Stimulated activated CD4-positive, alpha-beta T cell treated with anti-CD3 and anti-CD28 coated beads, TNF-alpha, amount 100 ng/mL, for 4 hours (primary cell): ENCODE data around the gene KCND2.

Source experiments
- DNase-seq, 3 experiments: peaks; one replicate each; pipeline ENCODE4 v3.0.0-alpha.2; 2020; ENCODE audit warnings: low read depth in 3 of 3

Gene KCND2

GRCh38 chr7:120703585-120704240 is 430.7 kb downstream of the KCND2 start:
- no peak for DNase-seq

DNA sequence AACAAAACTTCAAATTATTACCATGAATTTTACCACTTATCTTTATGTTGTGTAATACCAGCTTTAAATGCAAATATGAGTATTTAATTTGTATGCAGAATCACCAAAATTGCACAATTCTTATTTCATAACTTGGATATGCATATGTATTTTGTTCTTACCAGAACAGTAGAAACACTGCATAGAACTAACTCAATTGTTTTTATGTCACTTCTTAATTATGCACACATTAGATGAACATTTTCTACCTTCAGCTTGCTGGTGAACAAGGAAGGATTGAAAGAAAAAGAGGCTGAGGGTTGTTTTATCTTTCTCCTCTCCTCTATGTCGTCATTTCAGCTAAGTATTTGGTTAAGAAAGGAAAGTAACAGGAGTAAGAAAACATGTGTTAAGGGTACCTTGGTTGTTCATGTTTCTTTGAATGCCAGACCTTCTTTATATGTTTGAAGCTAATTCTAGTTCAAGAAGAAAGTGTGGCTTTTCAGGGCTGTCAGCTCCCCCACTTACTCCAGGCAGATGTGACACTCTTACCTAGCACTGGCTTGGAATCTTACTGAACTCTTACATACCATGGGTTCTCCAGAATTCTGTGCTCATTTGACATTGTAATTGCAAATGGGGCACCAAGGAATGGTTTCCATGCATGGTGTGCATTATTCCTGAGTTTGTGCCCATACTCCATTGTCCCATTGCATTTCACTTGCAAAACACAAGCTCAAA is 436.4 kb downstream of the KCND2 start:
- DNase-seq, result no peak

GRCh38 chr7:120709972-120710320 is 437.0 kb downstream of the KCND2 start:
- no peak for DNase-seq

DNA sequence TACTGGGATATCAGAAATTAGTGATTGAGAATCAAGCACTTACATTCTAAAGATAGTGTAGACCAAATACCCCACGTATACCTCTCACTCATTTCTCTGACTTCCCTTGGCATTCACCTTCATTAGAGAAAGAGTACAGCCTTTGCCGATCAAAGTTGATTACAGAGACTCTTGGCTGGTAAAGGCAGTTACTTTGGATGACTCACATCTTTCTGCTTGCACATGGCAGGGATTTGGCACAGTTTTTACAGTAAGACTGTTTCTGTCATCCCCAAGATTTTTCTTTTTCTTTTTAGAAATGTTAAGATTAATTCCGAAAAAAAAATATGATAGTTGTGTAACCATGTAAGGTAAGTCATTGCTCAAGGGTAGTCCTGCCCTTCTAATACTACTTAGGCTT is 442.0 kb downstream of the KCND2 start:
- no peak for DNase-seq

DNA sequence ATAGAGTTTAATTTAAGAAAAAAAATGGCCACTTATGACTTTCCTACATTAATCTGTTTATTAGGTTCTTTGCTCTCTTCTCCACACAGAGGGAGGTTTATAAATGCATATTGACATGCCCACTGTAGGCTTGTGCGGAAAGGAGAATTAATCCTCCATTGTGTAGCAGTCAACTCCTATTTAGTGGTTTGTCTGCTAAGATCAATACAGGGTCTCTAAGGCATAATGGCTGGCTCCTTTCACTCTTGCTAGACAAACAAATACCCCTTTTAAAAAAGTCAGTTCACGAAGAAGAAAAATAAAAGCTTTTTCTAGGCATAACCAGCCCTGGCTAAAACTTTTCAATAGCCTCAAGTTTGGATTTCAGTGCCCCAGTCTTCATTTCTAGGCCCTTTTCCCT is 443.3 kb downstream of the KCND2 start:
- no peak for DNase-seq

- no peak for DNase-seq
Measured at GRCh38 chr7:120717166-120717565, 444.2 kb downstream of the KCND2 start.

DNA sequence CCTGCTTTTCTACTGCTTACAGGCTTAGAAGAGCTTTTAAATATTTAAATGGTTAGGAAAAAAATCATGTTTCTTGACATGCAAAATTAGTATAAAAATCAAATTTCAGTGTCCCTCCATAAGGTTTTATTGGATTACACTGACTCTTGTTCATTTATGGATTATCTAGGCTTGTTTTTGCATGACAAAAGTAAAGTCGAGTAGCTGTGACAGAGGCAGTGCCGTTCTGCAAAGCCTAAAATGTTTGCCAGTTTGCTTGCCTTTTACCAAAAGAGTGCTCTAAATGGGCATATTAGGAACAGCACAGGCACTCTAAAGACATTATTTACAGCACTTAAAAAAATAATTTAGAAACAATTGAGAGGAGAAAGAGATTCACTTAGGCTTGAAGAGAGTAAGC is 445.4 kb downstream of the KCND2 start:
- no peak for DNase-seq

DNA sequence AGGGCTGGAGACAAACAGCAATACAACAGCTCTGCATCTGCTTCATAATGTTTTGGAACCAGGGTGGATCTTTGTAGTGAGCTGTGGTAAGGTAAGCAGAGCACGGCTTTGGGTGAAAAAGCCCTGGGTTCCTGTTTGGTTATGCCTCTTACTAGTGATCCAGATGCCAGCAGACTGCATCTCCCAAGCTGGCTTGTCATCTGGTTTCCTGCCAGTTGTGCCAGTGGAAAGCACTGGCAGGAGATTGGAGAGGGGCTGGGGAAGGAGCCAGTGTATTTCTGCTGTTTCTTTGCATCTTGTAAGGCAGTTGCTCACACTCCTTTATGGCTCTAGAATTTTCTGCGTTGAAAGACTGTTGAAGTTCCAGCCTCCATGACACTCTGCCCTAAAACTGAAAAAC is 447.3 kb downstream of the KCND2 start:
- no peak for DNase-seq

DNA sequence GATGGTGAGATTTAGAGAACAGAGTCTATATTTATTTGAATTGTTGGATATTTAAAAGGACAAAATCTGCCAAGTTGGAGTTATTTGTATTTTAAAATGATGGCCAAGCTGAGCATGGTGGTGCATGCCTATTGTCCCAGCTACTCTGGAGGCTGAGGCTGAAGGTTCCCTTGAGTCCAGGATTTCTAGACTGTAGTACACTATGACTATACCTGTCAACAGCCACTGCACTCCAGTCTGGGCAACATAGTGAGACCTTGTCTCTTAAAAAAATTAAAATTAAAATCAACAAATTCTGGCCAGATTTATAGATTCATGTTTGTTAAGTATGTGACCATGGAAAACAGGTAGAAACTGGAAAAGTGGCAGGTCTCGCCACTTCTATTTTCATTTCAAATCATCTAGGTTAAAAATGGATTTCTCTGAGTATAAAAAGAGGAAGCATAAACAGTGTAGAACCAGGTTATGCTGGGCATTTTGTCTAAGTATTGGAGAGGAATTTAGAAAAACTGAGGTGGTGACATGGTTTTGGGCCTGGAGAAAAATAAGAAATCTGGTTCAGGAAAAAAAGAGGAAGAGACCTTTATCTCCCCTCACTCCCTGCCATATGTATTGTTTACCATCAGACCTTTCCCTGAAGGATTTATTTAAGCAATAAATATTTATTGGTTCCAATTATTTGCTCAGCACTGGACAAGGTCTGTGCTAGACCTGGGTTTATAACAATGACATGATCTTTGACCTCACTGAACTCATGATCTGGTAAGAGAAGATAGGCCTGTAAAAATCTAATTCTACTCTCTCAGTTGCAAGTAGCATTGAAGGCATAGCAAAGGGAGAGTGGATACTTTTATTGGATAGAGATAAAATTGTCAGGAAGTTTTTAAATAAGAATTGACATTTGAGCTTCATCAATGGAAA is 450.8 kb downstream of the KCND2 start:
- no peak for DNase-seq

DNA sequence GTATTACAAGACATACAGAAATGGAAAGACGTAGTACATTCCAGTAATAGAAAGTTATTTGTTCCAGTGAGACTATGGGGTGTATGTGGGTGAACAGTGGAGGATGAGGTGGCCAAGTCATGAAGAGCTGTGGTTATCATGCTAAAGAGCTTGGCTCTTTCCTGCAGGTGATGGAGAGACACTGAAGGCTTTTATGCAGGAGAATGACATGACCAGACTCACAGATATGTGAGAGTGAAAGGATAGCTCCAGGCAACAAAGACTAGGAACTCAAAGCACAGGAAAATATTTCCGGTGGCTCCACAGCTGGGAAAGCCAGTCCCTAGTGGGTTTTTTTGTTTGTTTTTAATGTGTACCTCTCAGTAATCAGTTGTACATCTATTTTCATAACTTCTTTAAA is 451.5 kb downstream of the KCND2 start:
- no peak for DNase-seq

- no peak for DNase-seq
Measured at GRCh38 chr7:120724955-120725354, 452.0 kb downstream of the KCND2 start.

GRCh38 chr7:120725376-120726039 is 452.5 kb downstream of the KCND2 start:
- no peak for DNase-seq

- DNase-seq, result no peak
Measured at GRCh38 chr7:120729245-120729644, 456.3 kb downstream of the KCND2 start.

DNA sequence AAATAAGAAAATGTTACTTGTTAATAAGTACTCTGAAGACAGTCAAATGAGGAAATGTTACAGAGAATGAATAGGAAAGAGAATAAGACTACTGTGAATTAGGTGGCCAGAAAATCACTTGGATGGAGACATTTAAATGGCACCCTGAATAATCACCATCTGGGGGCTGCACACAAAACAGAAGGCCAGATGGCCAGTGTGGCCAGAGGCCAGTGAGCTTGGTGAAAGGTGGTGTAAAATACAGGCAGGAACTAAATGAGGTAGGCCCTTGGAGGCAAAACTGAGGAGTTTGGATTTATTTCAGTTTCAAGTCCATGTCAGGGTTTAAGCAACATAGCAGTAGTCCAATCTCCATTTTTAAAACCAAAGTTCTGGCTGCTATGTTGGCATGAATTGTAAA is 458.3 kb downstream of the KCND2 start:
- no peak for DNase-seq

GRCh38 chr7:120732256-120732655 is 459.3 kb downstream of the KCND2 start:
- DNase-seq, result no peak

- no peak for DNase-seq
Measured at GRCh38 chr7:120733143-120733542, 460.2 kb downstream of the KCND2 start.

- DNase-seq, result no peak
Measured at GRCh38 chr7:120733835-120734234, 460.9 kb downstream of the KCND2 start.

- no peak for DNase-seq
Measured at GRCh38 chr7:120735791-120736190, 462.8 kb downstream of the KCND2 start.

- DNase-seq, result no peak
Measured at GRCh38 chr7:120738816-120739215, 465.8 kb downstream of the KCND2 start.

DNA sequence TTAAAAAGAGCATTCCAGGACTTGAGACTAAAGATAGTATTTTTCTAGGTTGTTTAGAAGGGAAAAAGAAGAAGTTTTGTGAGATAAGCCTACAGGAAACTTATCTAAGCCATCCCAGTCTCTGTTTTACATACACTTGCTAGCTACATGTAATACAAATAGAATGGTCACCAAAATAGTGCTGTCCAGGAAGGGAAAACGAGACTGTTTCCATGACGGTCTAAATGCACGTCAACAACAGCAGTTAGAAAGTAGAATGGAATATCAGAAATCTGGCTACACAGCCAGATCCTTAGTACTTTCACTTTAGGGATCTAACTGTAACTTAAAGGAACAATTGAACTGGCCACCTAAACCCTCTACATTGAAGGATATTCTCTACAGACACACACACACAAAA is 467.4 kb downstream of the KCND2 start:
- no peak for DNase-seq

GRCh38 chr7:120741371-120742042 is 468.5 kb downstream of the KCND2 start:
- DNase-seq, result no peak

- DNase-seq, result no peak
Measured at GRCh38 chr7:120742372-120742771, 469.4 kb downstream of the KCND2 start.
